ENCODE results near the gene HIP1R. TPM values are rescaled to one million over a fixed set of nuclear protein-coding genes. Genes with fewer than 3 reads are reported as not detected.

HIP1R gene
- total and polyA plus RNA-seq, 2 of the 8 experiments (the other 6 are each of a cell fraction or from before 2014, with no cell fraction given): 11.2 to 14.5 TPM

DNA sequence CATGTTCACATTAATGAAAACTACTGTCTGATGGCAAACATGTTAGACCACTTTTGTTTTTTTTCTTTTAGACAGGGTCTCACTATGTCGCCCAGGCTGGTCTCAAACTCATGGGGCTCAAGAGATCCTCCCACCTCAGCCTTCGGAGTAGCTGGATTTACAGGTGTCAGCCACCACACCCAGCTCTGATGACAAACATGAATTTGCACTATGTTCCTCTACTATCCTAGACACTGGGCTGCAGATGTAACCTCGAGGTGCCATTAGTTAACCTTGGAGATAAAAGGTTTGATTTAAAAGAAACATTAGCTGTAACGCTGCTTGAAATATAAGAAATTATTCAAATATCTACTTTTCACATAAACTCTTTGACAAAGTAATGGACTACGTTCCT is 52.6 kb downstream of the HIP1R start (continued):
- TF ChIP-seq FOSL1 (IDR thresholded peaks at IDR 0.05; ENCODE audit: insufficient read depth, low read depth, low read length): no peak
- TF ChIP-seq GTF2F1 (IDR thresholded peaks at IDR 0.05; ENCODE audit: borderline replicate concordance, low read depth, low read length): no peak
- no peak for TF ChIP-seq SIRT6 (IDR thresholded peaks at IDR 0.05; ENCODE audit: low read length)
- no peak for TF ChIP-seq ATF3 (IDR thresholded peaks at IDR 0.05; ENCODE audit: insufficient read depth, low read depth, low read length)
- TF ChIP-seq CHD2 (IDR thresholded peaks at IDR 0.05; ENCODE audit: low read length): no peak
- TF ChIP-seq KDM4A (IDR thresholded peaks at IDR 0.05; ENCODE audit: low read depth, low read length, severe bottlenecking): no peak
- no peak for TF ChIP-seq SIX5 (IDR thresholded peaks at IDR 0.05; ENCODE audit: low read depth, low read length)
